CD4-positive, alpha-beta T cell (primary cell): Measurements from ENCODE around the gene MMRN1. TPM values are rescaled to one million over a fixed set of nuclear protein-coding genes. Genes with fewer than 3 reads are reported as not detected.
A peak's percentile ranks its signal among the peaks of the same experiment; 100 is the strongest.

Source experiments
- ATAC-seq: fragments of 200-7000 bp; cut with Tn5 transposase; one replicate; pipeline ENCODE4 v1.10.0; 2022; ENCODE audit warnings: mild to moderate bottlenecking; ENCODE audit not compliant: poor library complexity
- CTCF ChIA-PET: fragments of 350-600 bp; sonication (Branson Sonifier 250); formaldehyde crosslinking; loops from one replicate; lab custom pipeline; 2021; ENCODE audit warnings: antibody characterized with exemption, inconsistent platforms; lab: Charles Lee
- POLR2A ChIA-PET: fragments of 350-600 bp; sonication (Branson Sonifier 250); formaldehyde crosslinking; loops from one replicate; lab custom pipeline; 2021; ENCODE audit warnings: antibody characterized with exemption, inconsistent platforms; lab: Charles Lee
- DNase-seq, 14 experiments: peaks; one replicate each; pipeline ENCODE4 v3.0.0-alpha.2; 2013 to 2020; ENCODE audit warnings: mixed read lengths in 2 of 14
- H3K27ac ChIP-seq, 2 donors: one replicate each; pipeline versions ENCODE4 v1.5.1 to v1.7.0; 2013; ENCODE audit warnings: low read length in 2 of 2, low read depth in 1 of 2, mild to moderate bottlenecking in 1 of 2
- H3K27me3 ChIP-seq, 2 experiments: 1 replicate in 1 of 2; 2 replicates in 1 of 2; pipeline versions ENCODE4 v1.6.1 to v1.7.0; 2013; ENCODE audit warnings: low read length in 2 of 2, control low read depth in 1 of 2, mild to moderate bottlenecking in 1 of 2, moderate library complexity in 1 of 2; ENCODE audit not compliant: insufficient read depth in 2 of 2, control insufficient read depth in 1 of 2
- H3K36me3 ChIP-seq: one replicate; pipeline ENCODE4 v1.6.1; 2013; ENCODE audit warnings: low read length, control low read depth; ENCODE audit not compliant: insufficient read depth
- H3K4me1 ChIP-seq: one replicate; pipeline ENCODE4 v1.6.1; 2013; ENCODE audit warnings: low read length, control low read depth; ENCODE audit not compliant: insufficient read depth
- H3K4me3 ChIP-seq: one replicate; pipeline ENCODE4 v1.5.1; 2013; ENCODE audit warnings: mild to moderate bottlenecking, low read length, moderate library complexity
- H3K9me3 ChIP-seq, 2 experiments: 1 replicate in 1 of 2; 2 replicates in 1 of 2; pipeline versions ENCODE4 v1.6.1 to v1.7.0; 2013; ENCODE audit warnings: low read length in 2 of 2, mild to moderate bottlenecking in 2 of 2, control low read depth in 1 of 2, moderate library complexity in 1 of 2; ENCODE audit not compliant: control insufficient read depth in 1 of 2, insufficient read depth in 1 of 2
- H3K27ac Mint-ChIP-seq: one replicate; pipeline ENCODE4 v1.8.0; 2020; ENCODE audit warnings: mixed read lengths
- H3K27me3 Mint-ChIP-seq: one replicate; pipeline ENCODE4 v1.8.0; 2021; ENCODE audit warnings: mixed read lengths
- H3K36me3 Mint-ChIP-seq: one replicate; pipeline ENCODE4 v1.8.0; 2021; ENCODE audit warnings: low read depth, mixed read lengths
- H3K4me1 Mint-ChIP-seq: one replicate; pipeline ENCODE4 v1.8.0; 2021; ENCODE audit warnings: low read depth, mixed read lengths
- H3K4me3 Mint-ChIP-seq: one replicate; pipeline ENCODE4 v1.8.0; 2020; ENCODE audit warnings: mild to moderate bottlenecking, mixed read lengths
- H3K9me3 Mint-ChIP-seq: one replicate; pipeline ENCODE4 v1.8.0; 2020; ENCODE audit warnings: mixed read lengths
- intact Hi-C, 2 experiments: fragments of 100-400 bp; cut with DNase I in 1 of 2; cut with micrococcal nuclease in 1 of 2; formaldehyde crosslinking; loops; one replicate each; pipeline versions ENCODE4 v1.15.1 to v1.9.0; 2023 to 2025; cut with DNase I, micrococcal nuclease
- total RNA-seq, 174 experiments: library from RNA in 2 of 174; stranded (reverse) in 2 of 174; gene quantifications; one replicate each; pipeline ENCODE4 v1.2.3 and lab custom pipeline; 2021 to 2026
- TF ChIP-seq, protein P1 (sequence below): fragments of 200-600 bp; IDR thresholded peaks from one replicate; pipeline ENCODE4 v1.8.0; 2022; ENCODE audit warnings: antibody characterized with exemption, mild to moderate bottlenecking

Gene MMRN1
- total RNA-seq, 2 experiments from 2014 or later, result 0.19 to 0.22 TPM

DNA sequence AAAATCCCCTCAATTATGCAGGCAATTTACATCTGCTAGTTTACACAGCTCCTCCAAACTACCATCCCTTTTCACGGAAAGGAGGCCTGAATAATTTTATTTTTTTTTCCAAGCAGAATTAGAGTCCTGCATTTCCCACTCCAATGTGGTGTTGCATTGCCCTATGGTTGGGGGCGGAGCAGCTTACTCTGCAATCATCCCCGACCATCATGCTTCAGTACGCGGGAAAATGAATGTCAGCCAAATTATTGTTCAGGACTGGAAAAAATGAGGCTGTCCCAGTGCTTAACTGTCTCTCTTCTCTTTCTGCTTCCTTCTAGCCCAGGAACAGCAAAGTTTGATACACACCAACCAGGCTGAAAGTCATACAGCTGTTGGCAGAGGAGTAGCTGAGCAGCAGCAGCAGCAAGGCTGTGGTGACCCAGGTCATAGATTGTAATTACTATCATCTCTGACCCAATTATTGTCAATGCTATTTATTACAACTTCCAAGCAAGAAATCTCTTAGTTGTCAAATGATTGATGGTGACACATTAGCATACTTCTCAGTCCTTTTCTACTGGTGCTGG lies 28.3 kb downstream of the MMRN1 start:
- Mint-ChIP-seq H3K4me1 (no peaks in the 10 kb centered on the region), H3K27me3 (no peaks in the 10 kb centered on the region), H3K4me3 (no peak overlapping the region), H3K36me3 (peaks cover 9% of the 10 kb centered on the region), H3K27ac (no peak overlapping the region), H3K9me3 (no peaks in the 10 kb centered on the region)
- DNase-seq, result no peak
- H3K4me3 ChIP-seq, result no peak overlapping the region
- no peak for ATAC-seq
- H3K36me3 ChIP-seq, result no peaks in the 10 kb centered on the region
- TF ChIP-seq, protein P1, sequence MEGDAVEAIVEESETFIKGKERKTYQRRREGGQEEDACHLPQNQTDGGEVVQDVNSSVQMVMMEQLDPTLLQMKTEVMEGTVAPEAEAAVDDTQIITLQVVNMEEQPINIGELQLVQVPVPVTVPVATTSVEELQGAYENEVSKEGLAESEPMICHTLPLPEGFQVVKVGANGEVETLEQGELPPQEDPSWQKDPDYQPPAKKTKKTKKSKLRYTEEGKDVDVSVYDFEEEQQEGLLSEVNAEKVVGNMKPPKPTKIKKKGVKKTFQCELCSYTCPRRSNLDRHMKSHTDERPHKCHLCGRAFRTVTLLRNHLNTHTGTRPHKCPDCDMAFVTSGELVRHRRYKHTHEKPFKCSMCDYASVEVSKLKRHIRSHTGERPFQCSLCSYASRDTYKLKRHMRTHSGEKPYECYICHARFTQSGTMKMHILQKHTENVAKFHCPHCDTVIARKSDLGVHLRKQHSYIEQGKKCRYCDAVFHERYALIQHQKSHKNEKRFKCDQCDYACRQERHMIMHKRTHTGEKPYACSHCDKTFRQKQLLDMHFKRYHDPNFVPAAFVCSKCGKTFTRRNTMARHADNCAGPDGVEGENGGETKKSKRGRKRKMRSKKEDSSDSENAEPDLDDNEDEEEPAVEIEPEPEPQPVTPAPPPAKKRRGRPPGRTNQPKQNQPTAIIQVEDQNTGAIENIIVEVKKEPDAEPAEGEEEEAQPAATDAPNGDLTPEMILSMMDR, result no peak
- no peaks in the 10 kb centered on the region for H3K27me3 ChIP-seq
- no peak overlapping the region for H3K27ac ChIP-seq
- no peaks in the 10 kb centered on the region for H3K9me3 ChIP-seq
- ChIA-PET CTCF (no interaction called here), POLR2A (interaction anchor here (0.6 to 1.3 kb wide), 2 partner anchors 13 to 19 kb away, joined by 3 read pairs; no protein-coding TSS in a partner anchor)
- intact Hi-C loops, result no loop called here
- H3K4me1 ChIP-seq, result no peaks in the 10 kb centered on the region

DNA sequence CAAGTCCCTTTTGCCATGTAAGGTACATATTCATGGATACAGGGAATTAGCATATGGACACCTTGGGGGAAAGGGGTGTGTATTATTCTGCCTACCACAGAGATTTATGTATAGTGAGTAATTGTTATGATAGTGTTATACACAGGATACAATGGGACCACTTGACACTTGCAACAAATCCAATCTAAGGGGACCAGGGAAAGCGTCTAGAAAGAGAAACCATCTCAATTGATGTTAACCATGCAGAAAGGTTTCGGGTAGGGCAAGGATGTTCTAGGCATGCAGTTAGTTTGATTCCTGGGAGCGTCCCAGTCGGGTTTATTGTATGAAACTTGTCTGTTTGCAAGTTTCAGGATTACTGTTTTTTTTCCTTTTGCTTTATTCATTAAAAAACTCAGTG lies 34.2 kb downstream of the MMRN1 start:
- Histone ChIP-seq H3K27me3 (no peaks in the 10 kb centered on the region), H3K4me3 (no peak overlapping the region), H3K4me1 (no peaks in the 10 kb centered on the region), H3K27ac (no peak overlapping the region), H3K36me3 (no peaks in the 10 kb centered on the region), H3K9me3 (no peaks in the 10 kb centered on the region)
- H3K4me1 Mint-ChIP-seq, result peaks cover 18% of the 10 kb centered on the region
- DNase-seq (no peak), ATAC-seq (no peak)
- ChIA-PET CTCF (no interaction called here), POLR2A (no interaction called here)
- no peaks in the 10 kb centered on the region for H3K27me3 Mint-ChIP-seq
- peak overlapping the region; percentile 11 for H3K4me3 Mint-ChIP-seq
- H3K9me3 Mint-ChIP-seq, result peaks cover 5% of the 10 kb centered on the region
- H3K36me3 Mint-ChIP-seq, result peaks cover 19% of the 10 kb centered on the region
- intact Hi-C loops, result no loop called here
- H3K27ac Mint-ChIP-seq, result peak overlapping the region; percentile 38
- TF ChIP-seq, protein P1, result no peak

DNA sequence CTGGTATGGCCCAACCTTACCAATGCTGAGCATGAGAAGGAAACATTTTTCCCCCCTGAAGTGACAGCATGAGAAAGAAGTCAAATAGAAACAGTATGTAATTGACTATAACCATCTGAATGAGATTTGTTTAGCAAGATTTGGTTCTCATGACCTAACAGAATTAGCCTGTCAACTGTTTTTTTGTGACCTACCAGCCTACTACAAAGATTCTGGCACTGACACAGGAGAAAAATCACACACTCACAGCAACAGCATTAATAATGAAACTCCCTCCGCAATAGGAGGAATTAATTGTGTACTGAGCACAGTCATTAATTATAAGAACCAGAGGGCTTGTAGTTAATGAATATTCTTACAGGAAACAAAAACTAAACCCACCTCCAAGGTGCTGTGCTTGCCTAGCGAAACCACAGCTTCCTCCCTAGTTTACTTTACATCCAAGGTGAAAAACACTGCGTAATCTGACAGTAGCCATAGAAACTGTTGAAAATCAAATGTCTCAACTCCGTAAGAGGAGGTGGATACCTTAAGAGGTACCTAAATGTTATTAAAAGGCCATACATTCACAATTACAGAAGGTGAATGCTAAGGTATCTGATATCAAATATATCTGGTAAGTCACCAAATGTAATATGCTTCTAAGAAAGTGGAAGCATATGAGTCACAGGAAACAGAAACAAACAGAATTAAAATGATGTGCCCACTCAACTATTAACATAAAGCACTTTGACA lies 34.9 kb downstream of the MMRN1 start:
- Mint-ChIP-seq H3K36me3 (peaks cover 19% of the 10 kb centered on the region), H3K9me3 (peaks cover 5% of the 10 kb centered on the region), H3K27me3 (no peaks in the 10 kb centered on the region), H3K4me1 (peaks cover 18% of the 10 kb centered on the region), H3K4me3 (peak overlapping the region; percentile 72), H3K27ac (peak overlapping the region; percentile 58)
- Histone ChIP-seq H3K36me3 (no peaks in the 10 kb centered on the region), H3K27ac (peak overlapping the region in 1 of 2 donors; percentile 28), H3K27me3 (no peaks in the 10 kb centered on the region), H3K4me3 (peak overlapping the region; percentile 33), H3K4me1 (no peaks in the 10 kb centered on the region), H3K9me3 (no peaks in the 10 kb centered on the region)
- ChIA-PET CTCF (no interaction called here), POLR2A (interaction anchor here (0.7 kb wide), 1 partner anchor 35 kb away, joined by 4 read pairs; the partner anchor contains the start of gene MMRN1)
- intact Hi-C loops, result no loop called here
- TF ChIP-seq, protein P1, result no peak
- peak; percentile 95 for ATAC-seq
- DNase-seq, result peak in 5 of 14 experiments; percentile 4 to 81 (median 68)
